Ishikawa (cell line): ENCODE results near the gene TRAFD1.

Experiments used
- CEBPB ChIP-seq: IDR thresholded peaks from 2 replicates; pipeline ENCODE4 v1.6.1; 2012
- CREB1 ChIP-seq: IDR thresholded peaks from 2 replicates; pipeline ENCODE4 v1.6.1; 2012; ENCODE audit warnings: low read depth
- EGR1 ChIP-seq: IDR thresholded peaks from 2 replicates; pipeline ENCODE4 v1.6.1; 2012
- EP300 ChIP-seq: IDR thresholded peaks from 2 replicates; pipeline ENCODE4 v1.6.1; 2012; ENCODE audit warnings: borderline replicate concordance
- FOXM1 ChIP-seq: IDR thresholded peaks from 2 replicates; pipeline ENCODE4 v1.6.1; 2012; ENCODE audit warnings: low read depth, borderline replicate concordance
- NFIC ChIP-seq: IDR thresholded peaks from 2 replicates; pipeline ENCODE4 v1.6.1; 2012
- RAD21 ChIP-seq: IDR thresholded peaks from 2 replicates; pipeline ENCODE4 v1.6.1; 2012; ENCODE audit warnings: low read depth
- TAF1 ChIP-seq: IDR thresholded peaks from 2 replicates; pipeline ENCODE4 v1.6.1; 2012; ENCODE audit warnings: low read depth, mild to moderate bottlenecking
- TCF12 ChIP-seq: IDR thresholded peaks from 2 replicates; pipeline ENCODE4 v1.6.1; 2012; ENCODE audit warnings: low read depth
- TEAD4 ChIP-seq: IDR thresholded peaks from 2 replicates; pipeline ENCODE4 v1.6.1; 2012
- YY1 ChIP-seq: IDR thresholded peaks from 2 replicates; pipeline ENCODE4 v1.6.1; 2012; ENCODE audit warnings: low read depth
- ZBTB7A ChIP-seq: IDR thresholded peaks from 2 replicates; pipeline ENCODE4 v1.6.1; 2012; ENCODE audit warnings: low read depth
- TF ChIP-seq, protein P1 (sequence below): IDR thresholded peaks from 2 replicates; pipeline ENCODE4 v1.6.1; 2012
- TF ChIP-seq, protein P2 (sequence below): IDR thresholded peaks from 2 replicates; pipeline ENCODE4 v1.6.1; 2012; ENCODE audit warnings: low read depth, mild to moderate bottlenecking
- TF ChIP-seq, protein P3 (sequence below): IDR thresholded peaks from 2 replicates; pipeline ENCODE4 v1.6.1; 2012

TRAFD1 gene

DNA sequence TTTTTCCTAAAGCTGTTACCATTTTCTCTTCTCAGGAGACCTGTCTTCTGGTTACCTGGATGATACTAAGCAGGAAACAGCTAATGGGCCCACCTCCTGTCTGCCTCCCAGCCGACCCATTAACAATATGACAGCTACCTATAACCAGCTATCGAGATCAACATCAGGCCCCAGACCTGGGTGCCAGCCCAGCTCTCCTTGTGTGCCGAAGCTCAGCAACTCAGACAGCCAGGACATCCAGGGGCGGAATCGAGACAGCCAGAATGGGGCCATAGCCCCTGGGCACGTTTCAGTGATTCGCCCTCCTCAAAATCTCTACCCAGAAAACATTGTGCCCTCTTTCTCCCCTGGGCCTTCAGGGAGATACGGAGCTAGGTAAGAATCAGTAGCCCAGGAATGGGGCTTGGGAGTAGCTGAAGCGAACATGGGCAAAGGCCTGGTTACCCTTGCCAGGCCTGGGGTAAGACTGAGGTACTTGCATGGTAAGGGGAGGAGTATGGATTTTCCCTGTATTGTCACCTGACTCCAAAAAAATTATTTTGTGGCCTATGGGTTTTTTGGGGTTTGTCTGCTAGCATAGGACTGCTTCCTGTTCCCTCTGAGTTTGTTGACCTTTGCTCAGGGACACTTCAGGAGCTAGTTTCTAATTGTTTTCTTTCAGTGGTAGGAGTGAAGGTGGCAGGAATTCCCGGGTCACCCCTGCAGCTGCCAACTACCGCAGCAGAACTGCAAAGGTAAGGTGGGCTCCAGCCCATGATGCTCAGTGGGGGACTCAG is 26.6 kb downstream of the TRAFD1 start:
- TF ChIP-seq, protein P1, sequence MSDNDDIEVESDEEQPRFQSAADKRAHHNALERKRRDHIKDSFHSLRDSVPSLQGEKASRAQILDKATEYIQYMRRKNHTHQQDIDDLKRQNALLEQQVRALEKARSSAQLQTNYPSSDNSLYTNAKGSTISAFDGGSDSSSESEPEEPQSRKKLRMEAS, result no peak
- no peak for TF ChIP-seq TAF1
- TF ChIP-seq RAD21, result no peak
- TF ChIP-seq, protein P2, sequence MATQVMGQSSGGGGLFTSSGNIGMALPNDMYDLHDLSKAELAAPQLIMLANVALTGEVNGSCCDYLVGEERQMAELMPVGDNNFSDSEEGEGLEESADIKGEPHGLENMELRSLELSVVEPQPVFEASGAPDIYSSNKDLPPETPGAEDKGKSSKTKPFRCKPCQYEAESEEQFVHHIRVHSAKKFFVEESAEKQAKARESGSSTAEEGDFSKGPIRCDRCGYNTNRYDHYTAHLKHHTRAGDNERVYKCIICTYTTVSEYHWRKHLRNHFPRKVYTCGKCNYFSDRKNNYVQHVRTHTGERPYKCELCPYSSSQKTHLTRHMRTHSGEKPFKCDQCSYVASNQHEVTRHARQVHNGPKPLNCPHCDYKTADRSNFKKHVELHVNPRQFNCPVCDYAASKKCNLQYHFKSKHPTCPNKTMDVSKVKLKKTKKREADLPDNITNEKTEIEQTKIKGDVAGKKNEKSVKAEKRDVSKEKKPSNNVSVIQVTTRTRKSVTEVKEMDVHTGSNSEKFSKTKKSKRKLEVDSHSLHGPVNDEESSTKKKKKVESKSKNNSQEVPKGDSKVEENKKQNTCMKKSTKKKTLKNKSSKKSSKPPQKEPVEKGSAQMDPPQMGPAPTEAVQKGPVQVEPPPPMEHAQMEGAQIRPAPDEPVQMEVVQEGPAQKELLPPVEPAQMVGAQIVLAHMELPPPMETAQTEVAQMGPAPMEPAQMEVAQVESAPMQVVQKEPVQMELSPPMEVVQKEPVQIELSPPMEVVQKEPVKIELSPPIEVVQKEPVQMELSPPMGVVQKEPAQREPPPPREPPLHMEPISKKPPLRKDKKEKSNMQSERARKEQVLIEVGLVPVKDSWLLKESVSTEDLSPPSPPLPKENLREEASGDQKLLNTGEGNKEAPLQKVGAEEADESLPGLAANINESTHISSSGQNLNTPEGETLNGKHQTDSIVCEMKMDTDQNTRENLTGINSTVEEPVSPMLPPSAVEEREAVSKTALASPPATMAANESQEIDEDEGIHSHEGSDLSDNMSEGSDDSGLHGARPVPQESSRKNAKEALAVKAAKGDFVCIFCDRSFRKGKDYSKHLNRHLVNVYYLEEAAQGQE, result no peak
- no peak for TF ChIP-seq CREB1
- no peak for TF ChIP-seq FOXM1
- no peak for TF ChIP-seq EGR1
- TF ChIP-seq, protein P3, sequence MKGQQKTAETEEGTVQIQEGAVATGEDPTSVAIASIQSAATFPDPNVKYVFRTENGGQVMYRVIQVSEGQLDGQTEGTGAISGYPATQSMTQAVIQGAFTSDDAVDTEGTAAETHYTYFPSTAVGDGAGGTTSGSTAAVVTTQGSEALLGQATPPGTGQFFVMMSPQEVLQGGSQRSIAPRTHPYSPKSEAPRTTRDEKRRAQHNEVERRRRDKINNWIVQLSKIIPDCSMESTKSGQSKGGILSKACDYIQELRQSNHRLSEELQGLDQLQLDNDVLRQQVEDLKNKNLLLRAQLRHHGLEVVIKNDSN, result no peak
- no peak for TF ChIP-seq EP300
- TF ChIP-seq ZBTB7A, result no peak
- no peak for TF ChIP-seq NFIC
- TF ChIP-seq YY1, result no peak
- TF ChIP-seq TCF12, result no peak

DNA sequence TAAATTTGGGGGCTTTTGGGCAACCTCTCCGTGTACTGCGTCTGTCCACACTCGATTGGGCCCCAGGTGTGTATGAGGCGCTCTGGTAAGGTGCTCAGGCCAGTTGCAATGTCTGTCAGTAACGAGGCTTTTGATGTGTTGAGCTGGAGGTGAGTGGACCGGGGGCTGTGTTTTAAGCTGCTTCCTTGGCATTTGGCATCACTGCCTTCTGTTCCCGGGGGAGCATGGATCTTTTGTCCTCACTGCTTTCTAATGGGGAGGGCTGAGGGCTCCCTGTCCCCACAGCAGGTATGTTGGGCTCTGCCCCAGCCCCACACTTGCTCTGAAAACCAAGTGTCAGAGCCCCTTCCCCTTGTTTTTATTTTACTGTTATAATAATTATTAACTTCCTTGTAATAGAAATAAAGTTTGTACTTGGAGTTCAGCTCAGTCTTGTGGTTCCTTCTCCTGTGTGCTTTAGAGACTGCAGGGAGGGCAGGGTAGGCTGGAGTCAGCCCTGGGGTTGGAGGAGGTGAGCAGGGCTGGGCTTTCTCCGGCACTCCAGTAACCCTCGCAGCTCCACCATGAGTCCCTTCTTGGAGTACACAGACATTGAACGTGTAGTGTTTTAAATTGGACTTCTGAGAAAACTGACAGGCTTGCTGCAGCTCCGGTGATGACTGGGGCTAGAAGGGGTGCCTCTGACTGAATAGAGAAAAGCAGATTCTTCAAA is 28.0 kb downstream of the TRAFD1 start:
- no peak for TF ChIP-seq YY1
- TF ChIP-seq, protein P1, result no peak
- TF ChIP-seq TAF1, result no peak
- TF ChIP-seq EP300, result no peak
- TF ChIP-seq EGR1, result no peak
- TF ChIP-seq CREB1, result no peak
- no peak for TF ChIP-seq TCF12
- TF ChIP-seq, protein P3, result no peak
- TF ChIP-seq FOXM1, result no peak
- no peak for TF ChIP-seq TEAD4

DNA sequence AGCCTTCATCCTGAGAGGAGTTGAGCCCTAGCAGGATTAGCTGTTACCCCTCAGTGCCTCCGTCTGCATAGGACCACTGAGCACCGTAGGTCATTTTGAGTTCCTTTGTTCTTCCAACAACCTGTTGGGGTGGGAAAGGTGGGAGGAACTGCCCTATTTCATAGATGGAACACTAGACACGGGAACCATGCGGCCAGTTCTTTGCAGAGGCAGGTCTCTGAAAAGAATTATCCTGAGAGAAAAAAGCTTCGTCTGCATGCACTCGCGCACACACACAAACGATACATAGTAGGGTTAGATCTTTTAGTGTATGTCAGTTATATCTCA is 28.5 kb downstream of the TRAFD1 start:
- TF ChIP-seq CEBPB, result no peak
- TF ChIP-seq ZBTB7A, result no peak
- TF ChIP-seq, protein P2, result no peak
- TF ChIP-seq CREB1, result no peak
- no peak for TF ChIP-seq TAF1
- TF ChIP-seq, protein P1, result no peak
- no peak for TF ChIP-seq EGR1
- TF ChIP-seq FOXM1, result no peak
- no peak for TF ChIP-seq TEAD4
- TF ChIP-seq NFIC, result no peak
- TF ChIP-seq YY1, result no peak
- no peak for TF ChIP-seq EP300
- no peak for TF ChIP-seq RAD21
- TF ChIP-seq TCF12, result no peak
- TF ChIP-seq, protein P3, result no peak

DNA sequence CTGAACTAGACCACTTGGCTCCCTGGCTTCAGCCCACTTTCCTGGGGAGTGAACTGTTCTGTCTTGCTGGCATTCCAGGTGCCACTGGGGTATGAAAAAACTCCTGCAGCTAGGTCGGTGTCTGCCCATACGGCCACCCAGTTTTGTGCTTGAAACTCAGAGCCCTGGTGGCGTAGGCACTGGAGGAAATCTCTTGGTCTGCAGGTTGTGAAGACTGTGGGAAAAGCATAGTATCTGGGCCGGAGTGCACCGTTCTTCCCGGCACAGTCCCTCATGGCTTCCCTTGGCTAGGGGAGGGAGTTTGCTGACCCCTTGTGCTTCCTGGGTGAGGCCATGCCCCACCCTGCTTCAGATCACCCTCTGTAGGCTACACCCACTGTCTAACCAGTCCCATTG is 33.8 kb downstream of the TRAFD1 start:
- TF ChIP-seq, protein P2, result no peak
- TF ChIP-seq, protein P1, result no peak
- TF ChIP-seq ZBTB7A (no peak), CREB1 (no peak), RAD21 (no peak), TEAD4 (no peak), NFIC (no peak), TCF12 (no peak), TAF1 (no peak), EP300 (no peak), FOXM1 (no peak), EGR1 (no peak), CEBPB (no peak), YY1 (no peak)
- TF ChIP-seq, protein P3, result no peak
